Right forelimb (tissue), 1 donor: ENCODE results near the gene FHIT.
"Not testable (repeated sequence)": the region's sequence is repeated elsewhere in the genome, so short reads cannot be mapped to it uniquely, and the experiment has no call there.

ENCODE experiments used
- DNase-seq: peaks from one replicate; pipeline ENCODE4 v3.0.0-alpha.2; 2018

FHIT gene

DNA sequence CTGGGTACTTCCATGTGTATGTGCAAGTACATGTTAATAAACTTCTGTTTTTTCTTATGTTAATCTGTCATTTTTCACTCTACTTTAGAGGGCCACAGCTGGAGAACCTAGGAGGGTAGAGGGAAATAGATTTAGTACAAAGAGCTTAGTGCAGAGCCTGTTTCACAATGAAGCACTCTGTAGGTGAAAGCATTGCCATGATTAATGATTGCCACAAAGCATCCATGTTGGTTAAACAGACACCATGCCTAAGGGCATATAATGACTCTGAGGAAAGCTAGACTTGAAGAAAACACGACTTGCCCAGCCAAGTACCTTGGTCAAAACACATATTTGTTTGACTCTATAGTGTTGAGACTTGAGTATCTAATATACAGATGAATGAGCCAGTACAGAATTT, 338.4 kb downstream of the FHIT start:
- DNase-seq, result no peak

DNA sequence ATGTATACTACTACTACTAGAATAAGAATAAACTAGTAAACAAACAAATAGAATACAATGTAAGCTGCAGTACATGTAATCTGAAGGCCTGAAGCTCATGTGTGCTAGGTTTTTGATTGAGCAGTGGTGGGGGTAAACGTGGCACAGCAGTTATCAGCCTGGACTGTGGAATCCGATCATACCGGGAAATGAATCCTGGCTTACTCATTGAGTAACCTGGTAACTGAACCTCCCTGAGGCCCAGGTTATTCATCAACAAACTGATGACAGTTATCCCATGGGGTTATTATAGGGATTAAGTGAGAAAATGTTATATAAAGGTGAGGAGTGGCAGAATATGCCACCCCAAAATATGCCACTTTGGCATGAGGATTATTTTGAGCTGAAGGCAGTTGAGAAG, 339.1 kb downstream of the FHIT start:
- DNase-seq, result no peak

DNA sequence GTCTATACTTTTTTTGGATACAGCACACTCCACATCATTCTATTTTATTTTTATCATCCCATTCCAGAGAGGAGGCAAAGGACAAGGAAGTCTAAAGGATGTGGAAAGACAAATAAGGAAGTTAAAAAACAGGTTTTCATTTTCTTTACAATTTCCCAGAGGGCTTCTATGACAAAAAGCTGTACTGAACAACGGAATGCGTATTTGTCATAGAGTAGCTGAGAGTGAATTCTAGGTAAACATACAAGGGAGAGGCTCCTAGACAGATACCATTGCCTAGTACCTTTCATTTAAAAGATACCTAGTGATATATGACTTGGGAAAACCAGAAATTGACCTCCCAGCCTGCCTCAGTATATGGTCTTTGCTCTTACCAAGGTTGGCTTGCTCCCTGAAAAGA, 341.7 kb downstream of the FHIT start:
- DNase-seq, result no peak

DNA sequence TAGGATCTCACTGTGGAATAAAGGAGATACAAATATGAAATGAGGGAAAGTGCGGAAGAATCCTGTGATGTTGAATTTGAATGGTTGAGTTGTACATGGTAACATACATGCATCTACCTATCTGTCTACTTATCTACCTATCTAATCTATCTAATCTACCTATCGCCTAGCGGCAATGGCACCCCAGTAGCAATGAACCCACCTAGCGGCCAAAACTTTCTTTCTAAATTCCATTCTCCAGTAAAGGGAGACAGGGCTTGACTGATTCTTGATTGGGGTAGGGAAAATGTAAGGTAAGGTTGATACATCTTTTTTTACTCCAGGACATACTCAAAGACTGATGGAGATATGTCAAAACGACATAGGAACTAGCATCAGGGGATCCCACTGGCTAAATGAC, 345.0 kb downstream of the FHIT start:
- DNase-seq, result no peak

DNA sequence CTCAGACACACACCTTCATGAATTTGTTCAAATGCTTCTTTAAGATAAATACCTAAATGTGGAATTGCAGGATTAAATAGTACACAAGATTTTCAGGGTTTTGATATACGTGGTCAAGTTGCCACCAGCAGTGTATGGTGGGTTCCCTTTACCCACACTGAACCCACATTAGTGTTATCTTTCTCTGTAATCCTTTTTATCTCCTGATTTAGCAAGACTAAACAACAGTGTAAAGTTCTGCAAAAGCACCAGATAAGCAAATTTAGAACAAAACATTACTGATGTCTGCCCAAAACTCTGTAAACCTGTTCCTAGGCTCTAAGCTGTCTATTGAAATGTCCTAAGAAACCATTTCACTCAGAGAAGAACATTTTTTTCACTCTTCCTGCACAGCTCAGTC, 352.9 kb downstream of the FHIT start:
- DNase-seq, result no peak

DNA sequence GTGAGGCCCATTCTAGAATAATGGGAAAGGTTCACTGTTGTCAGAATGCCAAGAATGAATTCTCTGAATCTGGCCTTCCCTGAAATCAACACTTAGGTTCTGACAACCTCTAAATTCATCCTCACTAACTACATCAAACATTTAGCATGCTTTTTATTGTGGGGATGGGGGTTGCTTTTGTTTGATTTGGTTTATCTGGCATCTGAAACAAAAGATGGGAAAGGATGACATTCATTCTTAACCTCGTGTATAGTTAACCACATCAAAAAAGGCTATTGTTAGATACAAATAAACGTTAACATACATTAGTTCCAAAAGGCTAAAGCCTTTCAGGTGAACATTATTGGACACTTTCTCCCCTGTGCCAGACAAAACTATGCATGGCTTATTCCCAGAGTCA, 357.3 kb downstream of the FHIT start:
- DNase-seq, result no peak

DNA sequence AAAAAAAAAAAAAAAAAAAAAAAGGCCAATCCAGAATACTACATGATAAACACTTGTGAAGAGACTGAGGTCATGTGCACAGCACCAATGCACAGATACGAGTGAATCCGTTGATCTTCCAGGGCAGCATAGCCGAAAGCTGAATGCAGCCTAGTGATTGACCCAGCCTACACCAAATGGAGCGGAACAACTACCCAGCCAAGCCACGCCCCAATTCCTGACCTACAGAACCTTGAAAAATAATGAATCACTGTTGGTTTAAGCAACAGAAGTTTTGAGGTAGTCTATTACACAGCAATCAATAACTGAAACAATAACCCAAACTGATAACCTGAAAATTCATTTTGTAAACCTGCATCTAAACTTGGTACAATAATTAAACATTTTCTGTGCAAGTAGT, 361.0 kb downstream of the FHIT start:
- DNase-seq, result no peak

DNA sequence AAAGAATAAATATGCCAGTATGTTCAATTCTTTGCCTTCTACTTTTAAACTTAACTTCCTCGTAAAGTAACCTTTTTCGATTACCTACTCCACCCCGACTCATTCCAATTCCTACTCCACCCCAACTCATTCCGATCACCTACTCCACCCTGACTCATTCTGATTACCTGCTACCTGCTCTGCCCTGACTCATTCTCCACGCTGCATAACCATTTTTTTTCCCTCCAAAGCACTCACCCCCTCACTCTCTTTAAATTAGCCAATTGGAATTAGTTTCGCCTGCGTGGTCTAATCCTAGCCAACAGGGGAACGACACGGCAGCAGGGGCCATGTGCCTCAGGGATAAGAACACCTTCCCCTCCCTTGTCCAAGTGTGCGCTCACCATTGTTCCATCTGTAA, 362.3 kb downstream of the FHIT start:
- DNase-seq, result not testable (repeated sequence)

DNA sequence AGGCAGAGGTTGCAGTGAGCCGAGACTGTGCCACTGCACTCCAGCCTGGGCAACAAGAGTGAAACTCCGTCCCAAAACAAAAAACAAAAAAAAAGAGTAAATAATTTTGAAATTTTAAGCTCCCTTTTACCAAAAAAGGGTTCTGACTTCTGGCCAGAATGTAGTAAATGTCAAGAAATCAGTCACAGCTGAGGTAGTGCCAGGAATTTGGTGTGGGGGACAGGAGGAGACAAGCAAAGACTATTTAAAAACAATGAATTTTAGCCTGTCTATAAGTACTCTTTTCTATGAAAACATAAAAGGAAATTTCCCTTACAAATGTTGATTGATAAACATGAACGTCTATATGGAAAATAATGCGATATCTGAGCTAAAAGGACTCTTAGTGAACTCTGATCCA, 363.7 kb downstream of the FHIT start:
- DNase-seq, result no peak

DNA sequence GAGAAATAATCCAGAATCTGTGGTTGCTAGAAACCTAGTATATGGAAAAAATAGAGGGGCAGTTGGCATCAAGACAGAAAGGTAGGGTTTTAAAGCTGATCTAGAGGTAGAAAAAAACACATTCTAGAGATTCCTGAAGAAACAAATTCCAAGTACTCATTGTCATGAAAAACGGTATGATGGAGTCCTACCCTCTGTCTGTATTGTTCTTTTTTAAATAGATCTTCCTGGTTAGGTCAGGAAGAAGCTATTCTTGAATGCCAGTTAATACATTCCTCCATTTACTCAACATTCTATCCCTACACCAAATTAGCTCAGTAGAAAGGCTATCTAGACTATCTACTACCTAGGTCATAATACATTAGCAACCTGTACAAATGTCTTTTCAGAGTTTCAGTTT, 364.7 kb downstream of the FHIT start:
- DNase-seq, result no peak

DNA sequence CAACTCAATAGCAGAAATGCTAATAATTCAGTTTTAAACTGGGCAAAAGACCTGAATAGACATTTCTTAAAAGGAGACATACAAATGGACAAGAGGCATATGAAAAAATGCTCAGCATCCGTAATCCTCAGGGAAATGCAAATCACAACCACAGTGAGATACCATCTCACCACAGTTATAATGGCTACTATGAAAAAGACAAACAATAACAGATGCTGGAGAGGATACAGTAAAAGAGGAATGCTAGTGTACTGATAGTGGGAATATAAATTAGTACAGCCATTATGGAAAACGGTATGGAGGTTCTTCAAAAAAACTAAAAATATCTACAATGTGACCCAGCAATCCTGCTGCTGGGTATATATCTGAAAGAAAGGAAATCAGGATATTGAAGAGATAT, 367.2 kb downstream of the FHIT start:
- no peak for DNase-seq

DNA sequence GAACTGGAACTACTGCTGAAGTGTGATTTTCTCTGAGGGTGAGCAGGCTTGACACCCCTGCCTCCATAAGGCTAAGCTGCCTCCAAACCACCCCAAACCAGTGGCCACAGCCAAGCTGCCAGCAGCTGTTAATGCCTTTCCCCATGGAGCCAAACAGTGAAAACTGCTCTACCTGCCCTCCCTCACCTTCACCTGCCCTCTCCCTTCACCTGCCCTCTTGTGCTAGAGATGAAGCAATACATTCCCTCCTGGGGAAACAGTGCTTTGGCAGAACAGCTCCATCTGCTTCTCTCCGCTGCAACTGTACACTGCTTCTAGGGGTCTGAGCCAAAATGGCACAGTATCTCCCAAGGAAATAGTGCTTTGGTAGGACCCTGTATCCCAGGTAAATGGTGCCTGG, 374.1 kb downstream of the FHIT start:
- DNase-seq, result no peak

DNA sequence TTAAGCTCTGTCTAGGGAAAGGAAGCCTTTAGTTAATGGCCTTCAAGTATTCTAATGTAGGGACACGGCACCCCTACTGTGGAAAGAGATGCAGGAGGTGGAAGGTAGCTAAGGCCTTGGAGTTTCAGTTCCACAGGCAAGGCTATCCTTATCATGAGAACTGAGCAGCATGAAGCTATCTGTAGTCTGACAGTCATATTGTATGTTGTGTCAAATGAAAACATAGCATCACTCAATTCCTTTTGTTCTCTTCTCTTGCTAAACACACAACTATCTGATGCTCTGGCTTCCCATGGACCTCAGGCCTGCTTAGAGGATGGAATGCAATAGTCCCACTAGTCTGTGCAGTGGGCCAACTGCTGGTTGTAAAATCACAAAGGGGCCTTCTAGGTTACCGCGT, 380.9 kb downstream of the FHIT start:
- no peak for DNase-seq

DNA sequence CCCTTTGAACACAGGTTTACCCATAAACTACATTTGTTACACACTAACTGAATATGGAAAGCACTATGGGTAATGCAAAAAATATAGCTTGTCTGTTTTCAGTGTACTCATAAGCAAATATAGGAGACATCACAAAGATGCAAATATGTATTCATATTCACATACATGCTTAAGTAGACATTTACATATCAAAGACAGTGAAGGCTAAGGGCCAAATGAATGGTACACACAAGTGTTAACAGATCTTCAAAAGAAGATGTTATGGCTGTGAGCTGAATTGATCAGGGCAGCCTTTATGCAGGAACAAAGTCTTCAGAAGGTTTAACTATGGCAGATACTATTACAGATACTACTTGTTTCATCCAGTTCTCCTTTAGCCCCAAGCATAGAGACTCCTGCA, 384.1 kb downstream of the FHIT start:
- DNase-seq, result no peak

DNA sequence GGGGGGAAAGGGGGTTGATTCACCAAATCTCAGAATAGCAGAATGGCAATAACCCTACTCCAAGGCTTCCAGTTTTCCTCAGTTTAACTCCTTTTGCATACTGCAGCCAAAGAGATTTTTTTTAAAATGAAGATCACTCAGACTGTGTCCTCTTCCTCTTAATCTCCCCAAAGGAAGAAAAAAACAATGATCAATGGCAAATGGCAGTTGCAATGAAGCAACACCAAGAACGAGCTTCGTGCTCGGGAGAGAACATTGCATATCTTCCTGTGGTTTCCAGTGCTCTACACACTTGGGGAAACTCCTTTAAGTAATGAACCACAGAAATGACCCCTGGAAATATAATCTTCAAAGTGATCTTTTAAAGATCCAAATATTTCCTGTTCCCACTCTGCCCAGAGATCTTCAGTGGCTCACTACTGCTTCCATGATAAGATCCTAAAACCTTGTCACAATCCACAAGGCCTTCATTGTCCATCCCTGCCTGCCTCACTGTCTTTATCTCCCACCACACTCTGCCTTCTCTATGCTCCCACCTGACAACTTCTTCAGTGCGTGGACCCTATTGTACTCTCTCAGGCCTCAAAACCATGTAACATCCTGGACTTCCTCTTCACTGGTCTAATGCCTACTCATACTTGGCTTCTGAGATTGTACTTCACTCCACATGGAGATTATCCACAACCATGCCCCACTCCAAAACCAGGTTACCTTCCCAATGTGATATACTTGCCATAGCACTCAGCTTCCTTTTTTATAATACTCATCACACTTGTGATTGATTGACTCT, 394.8 kb downstream of the FHIT start:
- no peak for DNase-seq

DNA sequence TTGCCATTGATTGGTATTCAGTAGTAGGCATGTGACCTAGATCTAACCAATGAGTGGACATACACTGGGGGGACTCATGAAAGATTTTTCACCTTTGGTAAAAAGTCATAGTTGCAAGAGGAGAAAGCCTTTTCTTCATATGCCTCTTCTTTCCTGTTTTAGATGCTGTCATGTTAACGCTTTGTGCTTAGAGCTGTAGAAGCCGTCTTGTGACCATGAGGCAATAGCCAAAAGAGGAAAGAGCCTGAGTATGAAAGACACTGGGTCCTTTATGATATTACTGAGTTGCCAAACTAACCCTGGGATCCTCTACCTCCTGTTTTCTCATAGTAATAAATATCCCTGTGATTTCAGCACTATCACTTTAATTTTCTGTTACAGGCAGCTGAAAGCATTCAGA, 396.0 kb downstream of the FHIT start:
- DNase-seq, result no peak

DNA sequence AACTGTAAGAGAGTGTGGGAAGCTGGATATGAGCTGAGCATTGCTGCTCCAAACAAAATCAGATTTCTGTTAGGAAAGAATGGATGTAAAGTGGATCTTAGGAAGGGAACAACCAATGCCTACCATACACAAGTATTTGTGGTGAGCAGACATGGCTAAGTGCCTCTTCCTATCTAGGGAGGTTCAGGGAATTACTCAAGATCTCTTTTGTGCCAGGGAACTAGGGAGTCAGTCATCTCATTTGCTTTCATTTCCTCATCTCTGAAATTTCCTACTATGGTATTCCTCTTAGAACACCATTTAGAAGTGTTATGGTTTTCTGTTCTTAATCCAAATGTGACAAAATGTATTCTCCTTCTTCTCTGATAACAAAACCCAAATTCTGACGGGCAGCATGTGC, 396.5 kb downstream of the FHIT start:
- DNase-seq, result no peak

DNA sequence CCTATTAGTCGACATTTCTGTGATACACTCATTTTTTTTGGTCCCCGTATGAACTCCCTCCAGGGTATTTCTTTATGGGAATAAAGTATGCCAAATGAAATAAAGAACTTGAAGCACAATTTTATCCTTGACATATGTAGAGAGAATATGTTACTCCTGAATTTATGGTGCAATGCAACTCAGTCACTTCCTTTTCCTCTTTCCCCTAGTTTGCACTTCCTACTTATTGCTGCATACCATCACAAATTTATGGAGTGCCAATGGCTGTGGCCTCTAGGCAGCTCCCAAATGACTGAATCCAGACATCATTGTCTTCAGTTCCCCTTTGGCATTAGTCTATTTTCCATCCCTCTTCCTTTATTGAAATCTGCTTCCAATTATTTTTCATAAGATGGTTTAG, 403.5 kb downstream of the FHIT start:
- no peak for DNase-seq

DNA sequence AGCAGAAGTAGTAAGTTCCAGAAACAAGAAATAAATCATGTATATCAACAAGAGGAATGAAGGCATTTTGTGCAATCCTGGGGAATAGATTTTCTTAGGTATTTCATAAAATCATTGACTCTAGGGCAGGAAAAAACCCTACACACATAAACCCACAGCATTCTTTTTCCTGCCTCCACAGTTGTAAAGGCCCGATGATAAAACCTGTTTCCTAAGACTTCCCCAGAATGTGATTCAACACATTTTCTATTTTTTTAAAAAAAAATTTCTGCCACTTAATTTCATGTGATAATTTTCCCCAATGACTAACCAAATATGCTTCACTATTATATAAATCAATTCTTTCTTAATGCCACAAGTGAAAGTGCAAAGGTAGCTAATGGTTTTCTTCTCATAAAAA, 407.0 kb downstream of the FHIT start:
- DNase-seq, result no peak

DNA sequence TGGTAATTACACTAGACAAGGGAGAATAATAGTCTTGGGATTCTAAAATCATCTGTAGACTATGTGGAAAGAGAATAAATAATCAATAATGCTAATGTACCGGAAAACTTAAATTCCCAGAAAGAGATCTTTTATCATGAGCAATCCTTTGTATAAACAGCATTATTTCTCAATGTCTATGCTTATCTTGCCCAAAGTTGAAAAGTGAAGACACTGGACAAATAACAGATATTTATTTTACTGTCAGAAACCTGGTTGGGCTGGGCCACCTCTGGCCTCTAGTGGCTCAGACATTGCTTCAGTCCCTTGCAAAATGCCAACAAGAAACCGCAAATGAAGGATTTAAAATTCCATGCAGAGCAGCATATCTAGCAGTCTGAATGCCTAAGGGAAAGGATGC, 409.9 kb downstream of the FHIT start:
- no peak for DNase-seq

DNA sequence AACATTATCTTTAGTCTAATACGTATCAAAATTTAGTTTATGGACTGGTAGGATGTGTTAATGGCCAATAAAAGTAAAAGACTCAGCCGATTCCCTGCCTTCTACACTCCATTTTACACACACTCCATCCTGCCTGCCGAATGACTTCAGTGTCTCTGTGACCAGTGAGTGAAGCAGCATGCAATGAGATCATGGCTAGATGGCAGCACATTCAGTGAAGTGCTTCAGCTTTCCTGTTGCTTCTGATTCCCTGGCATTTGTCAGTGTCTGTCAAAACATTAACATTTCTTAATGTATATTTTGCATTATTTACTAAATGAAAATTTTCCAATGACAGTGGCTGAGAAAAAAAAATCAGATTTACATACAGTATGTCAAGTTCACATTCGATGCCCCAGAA, 412.0 kb downstream of the FHIT start:
- no peak for DNase-seq

DNA sequence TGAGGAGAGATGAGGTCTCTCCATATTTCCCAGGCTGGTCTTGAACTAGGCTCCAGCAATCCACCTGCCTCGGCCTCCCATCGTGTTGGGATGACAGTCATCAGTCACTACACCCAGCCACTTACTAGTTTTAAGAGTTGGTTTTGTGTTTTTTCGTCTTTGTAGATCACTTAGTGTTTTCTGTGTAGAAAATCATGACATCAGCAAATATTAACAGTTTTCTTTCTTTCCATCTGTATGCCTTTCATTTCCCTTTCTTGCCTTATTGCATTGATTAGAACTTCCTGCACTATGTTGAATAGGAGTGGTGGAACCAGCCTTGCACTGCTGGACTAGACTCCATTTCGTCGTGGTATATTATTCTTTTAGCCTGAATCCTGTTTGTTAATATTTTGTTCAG, 415.5 kb downstream of the FHIT start:
- no peak for DNase-seq

DNA sequence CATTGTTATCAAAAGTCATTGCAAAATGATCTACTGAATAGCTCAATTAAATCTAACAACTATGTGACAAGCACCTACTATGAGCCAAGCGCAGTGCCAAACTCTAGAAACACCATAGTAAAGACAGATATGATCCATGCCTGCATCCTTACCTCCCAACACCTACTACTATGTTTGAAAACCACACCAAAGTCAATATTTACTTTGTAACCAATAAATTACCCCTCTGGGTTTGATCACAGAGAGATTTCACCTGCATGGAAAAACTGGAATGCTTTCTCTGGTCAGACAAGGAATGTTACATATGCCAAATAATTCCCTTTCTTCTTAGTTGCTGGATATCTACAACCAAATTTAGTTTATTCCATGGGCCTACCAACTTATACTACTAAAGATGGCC, 422.2 kb downstream of the FHIT start:
- DNase-seq, result no peak

DNA sequence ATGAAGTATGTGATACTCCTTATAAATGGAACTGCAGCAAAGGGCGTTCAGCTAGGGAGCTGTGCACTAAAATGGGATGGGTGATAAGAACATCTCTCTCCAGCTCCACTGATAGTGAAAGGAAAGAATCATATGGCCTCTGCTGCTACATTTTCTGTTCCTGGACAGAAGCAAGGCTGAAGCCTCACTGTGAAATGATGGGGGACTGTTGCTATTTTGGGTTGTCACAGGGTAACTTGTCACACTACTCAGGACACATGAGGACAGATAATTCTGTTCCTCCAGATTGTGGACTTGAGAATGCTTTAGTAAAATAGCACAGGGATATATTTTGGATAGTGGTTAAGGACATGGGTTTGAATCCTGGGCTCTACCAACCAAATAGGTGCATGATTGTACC, 423.6 kb downstream of the FHIT start:
- no peak for DNase-seq

DNA sequence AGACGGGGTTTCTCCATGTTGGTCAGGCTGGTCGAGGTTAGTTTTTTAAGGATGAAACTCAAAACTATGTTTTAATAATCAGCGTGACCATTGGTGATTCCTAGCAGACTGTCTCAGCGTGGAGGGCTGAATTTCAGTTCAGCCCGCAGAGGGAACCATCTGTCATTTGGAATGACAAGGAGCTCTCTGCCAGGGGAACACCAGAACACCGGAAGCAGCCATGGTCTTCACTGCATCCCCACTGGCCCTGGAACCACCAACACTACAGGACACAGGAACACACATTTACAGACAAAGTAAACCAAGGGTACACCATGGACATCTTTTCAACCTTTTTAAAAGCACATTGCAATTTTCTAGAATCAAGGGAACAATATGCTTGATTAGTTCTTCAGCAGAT, 424.7 kb downstream of the FHIT start:
- DNase-seq, result no peak

DNA sequence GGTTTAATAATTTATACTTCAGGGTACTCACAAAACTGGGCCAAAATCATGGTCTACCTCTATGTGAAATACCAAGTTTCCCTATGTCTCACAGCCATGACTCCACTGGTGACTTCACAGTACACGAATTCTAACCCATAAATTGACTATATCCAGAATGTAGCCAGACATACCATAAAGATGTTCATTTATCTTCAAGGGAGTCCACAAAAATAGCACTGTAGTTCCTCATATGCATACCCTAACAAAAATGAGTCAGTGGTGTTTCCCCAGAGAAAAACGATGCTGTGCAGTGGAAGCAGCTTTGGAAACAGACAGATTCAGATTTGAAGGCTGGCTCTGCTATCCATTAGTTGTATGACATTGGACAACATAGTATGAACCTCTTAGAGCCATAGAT, 438.8 kb downstream of the FHIT start:
- DNase-seq, result no peak
